Neutrophil (primary cell): Measurements from ENCODE around the gene ARL4A.

Experiments
- H3K27ac ChIP-seq: fragments of 200-600 bp; sonication (generic); 2 replicates; pipeline ENCODE4 v1.5.1; 2016; ENCODE audit warnings: mild to moderate bottlenecking, moderate library complexity
- H3K27me3 ChIP-seq: fragments of 200-600 bp; sonication (generic); 2 replicates; pipeline ENCODE4 v1.6.0; 2016; ENCODE audit warnings: mild to moderate bottlenecking
- H3K36me3 ChIP-seq: fragments of 200-600 bp; sonication (generic); 2 replicates; pipeline ENCODE4 v1.5.1; 2017
- H3K4me1 ChIP-seq, 2 experiments: fragments of 200-600 bp in 1 of 2; sonication (generic) in 1 of 2; 1 replicate in 1 of 2; 2 replicates in 1 of 2; pipeline versions ENCODE4 v1.5.1 to v1.6.1; 2013 to 2016; ENCODE audit warnings: low read depth in 1 of 2, low read length in 1 of 2, mild to moderate bottlenecking in 1 of 2, moderate library complexity in 1 of 2; ENCODE audit not compliant: control insufficient read depth in 1 of 2, insufficient read depth in 1 of 2
- H3K4me3 ChIP-seq, 2 experiments: fragments of 200-600 bp in 1 of 2; sonication (generic) in 1 of 2; 1 replicate in 1 of 2; 2 replicates in 1 of 2; pipeline ENCODE4 v1.5.1; 2013 to 2016; ENCODE audit warnings: low read depth in 1 of 2, low read length in 1 of 2, mild to moderate bottlenecking in 1 of 2, moderate library complexity in 1 of 2
- H3K9me3 ChIP-seq: fragments of 200-600 bp; sonication (generic); 2 replicates; pipeline ENCODE4 v1.5.1; 2016
- TF ChIP-seq, protein P1 (sequence below): fragments of 200-600 bp; sonication (generic); IDR thresholded peaks from 2 replicates; pipeline ENCODE4 v1.5.1; 2016; ENCODE audit warnings: antibody characterized with exemption

The ARL4A gene

DNA sequence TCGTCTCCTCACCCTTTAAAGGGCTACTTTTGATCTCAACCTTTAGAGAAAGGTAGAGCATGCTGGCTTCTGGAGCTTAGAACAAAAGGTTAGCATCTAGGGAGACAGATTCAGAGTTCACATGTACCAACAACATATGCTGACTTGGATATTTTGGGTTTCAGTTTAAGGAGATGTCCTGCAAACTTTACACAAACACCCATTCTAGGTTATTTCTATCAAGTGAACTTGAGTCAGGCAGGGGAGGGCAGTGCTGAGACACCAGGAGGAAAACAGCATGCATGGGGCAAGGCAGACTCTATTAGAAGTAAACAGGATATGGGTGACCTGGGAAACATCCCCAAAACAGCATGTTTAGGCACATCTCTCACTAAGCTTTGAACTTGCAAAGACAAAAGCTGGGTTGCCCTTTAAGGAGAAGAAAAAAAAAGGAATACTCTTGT is 43.8 kb downstream of the ARL4A start:
- Histone ChIP-seq H3K4me1 (peaks cover 0 to 6% of the 10 kb centered on the region in 2 experiments), H3K27me3 (no peaks in the 10 kb centered on the region), H3K27ac (no peak overlapping the region), H3K9me3 (no peaks in the 10 kb centered on the region), H3K36me3 (no peaks in the 10 kb centered on the region), H3K4me3 (no peak overlapping the region)
- TF ChIP-seq, protein P1, sequence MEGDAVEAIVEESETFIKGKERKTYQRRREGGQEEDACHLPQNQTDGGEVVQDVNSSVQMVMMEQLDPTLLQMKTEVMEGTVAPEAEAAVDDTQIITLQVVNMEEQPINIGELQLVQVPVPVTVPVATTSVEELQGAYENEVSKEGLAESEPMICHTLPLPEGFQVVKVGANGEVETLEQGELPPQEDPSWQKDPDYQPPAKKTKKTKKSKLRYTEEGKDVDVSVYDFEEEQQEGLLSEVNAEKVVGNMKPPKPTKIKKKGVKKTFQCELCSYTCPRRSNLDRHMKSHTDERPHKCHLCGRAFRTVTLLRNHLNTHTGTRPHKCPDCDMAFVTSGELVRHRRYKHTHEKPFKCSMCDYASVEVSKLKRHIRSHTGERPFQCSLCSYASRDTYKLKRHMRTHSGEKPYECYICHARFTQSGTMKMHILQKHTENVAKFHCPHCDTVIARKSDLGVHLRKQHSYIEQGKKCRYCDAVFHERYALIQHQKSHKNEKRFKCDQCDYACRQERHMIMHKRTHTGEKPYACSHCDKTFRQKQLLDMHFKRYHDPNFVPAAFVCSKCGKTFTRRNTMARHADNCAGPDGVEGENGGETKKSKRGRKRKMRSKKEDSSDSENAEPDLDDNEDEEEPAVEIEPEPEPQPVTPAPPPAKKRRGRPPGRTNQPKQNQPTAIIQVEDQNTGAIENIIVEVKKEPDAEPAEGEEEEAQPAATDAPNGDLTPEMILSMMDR = no peak

DNA sequence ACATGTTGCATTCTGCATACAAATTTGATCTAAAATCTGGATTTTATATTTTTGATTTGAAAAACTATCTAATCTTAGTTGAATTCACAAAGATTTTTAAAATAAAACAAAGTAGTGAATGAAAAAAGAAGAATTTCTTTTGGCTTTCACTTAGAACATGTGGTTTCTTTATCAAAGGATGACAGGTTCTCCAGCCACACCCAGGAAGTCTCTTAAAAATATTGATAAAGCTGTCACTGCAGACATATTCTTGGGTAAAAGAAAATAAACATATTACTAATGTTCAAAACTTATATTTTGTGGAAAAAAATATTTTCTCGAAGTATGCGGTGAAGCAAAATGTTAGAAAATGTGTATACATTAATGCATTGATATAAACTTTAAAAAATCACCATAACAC is 44.3 kb downstream of the ARL4A start:
- Histone ChIP-seq H3K9me3 (no peaks in the 10 kb centered on the region), H3K4me3 (no peak overlapping the region), H3K27ac (no peak overlapping the region), H3K27me3 (no peaks in the 10 kb centered on the region), H3K4me1 (peaks cover 0 to 6% of the 10 kb centered on the region in 2 experiments), H3K36me3 (no peaks in the 10 kb centered on the region)
- TF ChIP-seq, protein P1 = no peak

DNA sequence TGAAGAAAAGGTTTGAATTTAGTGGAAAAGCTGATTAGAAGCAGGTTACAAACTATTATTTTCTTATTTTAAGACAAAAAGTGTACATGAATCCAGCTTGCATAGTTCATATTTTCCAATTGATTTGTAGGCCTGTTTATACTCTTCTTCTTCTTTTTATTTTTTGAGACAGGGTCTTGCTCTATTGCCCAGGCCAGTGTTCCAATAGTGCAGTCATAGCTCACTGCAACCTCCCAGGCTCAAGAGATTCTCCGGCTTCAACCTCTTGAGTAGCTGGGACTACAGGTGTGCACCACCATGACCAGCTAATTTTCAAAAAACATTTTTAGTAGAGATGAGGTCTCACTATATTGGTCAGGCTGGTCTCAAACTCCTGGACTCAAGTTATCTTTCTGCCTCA is 45.0 kb downstream of the ARL4A start:
- Histone ChIP-seq H3K27ac (no peak overlapping the region), H3K9me3 (no peaks in the 10 kb centered on the region), H3K4me3 (no peak overlapping the region), H3K36me3 (no peaks in the 10 kb centered on the region), H3K27me3 (no peaks in the 10 kb centered on the region), H3K4me1 (peaks cover 0 to 6% of the 10 kb centered on the region in 2 experiments)
- TF ChIP-seq, protein P1 = no peak

DNA sequence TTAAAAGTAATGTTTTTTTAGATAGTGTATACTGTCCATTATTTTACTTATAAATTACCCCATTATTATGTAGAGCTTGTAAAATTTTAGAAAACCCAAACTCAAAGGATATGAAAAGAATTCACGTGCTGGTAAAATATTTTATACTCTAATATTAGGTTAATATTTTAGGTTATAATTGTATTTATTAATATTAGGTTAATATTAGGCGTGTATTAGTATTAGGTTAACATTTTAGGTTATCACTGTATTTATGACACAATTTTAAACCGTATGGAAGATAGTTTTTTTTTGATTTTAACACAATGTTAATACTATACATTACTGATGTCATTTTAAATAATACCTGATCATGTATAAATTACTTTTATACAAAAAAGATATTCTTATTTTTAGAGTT is 48.5 kb downstream of the ARL4A start:
- TF ChIP-seq, protein P1 = no peak
- Histone ChIP-seq H3K4me1 (peaks cover 0 to 3% of the 10 kb centered on the region in 2 experiments), H3K4me3 (no peak overlapping the region)

DNA sequence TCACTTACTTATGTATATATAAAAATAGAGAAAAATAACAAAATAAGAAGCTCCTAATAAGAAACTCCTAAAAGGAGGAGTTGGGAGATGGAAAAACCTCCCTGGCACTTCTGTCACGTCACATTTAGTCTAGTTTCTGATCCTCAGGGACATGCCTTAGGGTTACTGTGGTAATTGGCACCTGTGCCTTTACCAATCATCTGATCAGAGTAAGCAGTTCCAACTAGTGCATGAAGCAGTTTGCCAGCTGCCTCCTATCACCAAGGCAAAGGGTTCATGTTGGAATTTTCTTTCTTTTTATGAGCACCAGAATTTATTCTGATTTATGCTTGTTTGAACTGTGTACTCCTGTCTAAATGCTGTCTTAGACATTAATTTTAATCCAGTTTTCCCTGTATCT is 49.9 kb downstream of the ARL4A start:
- Histone ChIP-seq H3K27ac (no peak overlapping the region), H3K27me3 (no peaks in the 10 kb centered on the region), H3K36me3 (no peaks in the 10 kb centered on the region), H3K4me1 (no peaks in the 10 kb centered on the region), H3K4me3 (no peak overlapping the region), H3K9me3 (no peaks in the 10 kb centered on the region)
- TF ChIP-seq, protein P1 = no peak

More for the DNA sequence above, 48.5 kb downstream of the ARL4A start:
- Histone ChIP-seq H3K36me3 (no peaks in the 10 kb centered on the region), H3K27me3 (no peaks in the 10 kb centered on the region), H3K9me3 (no peaks in the 10 kb centered on the region), H3K27ac (no peak overlapping the region)

DNA sequence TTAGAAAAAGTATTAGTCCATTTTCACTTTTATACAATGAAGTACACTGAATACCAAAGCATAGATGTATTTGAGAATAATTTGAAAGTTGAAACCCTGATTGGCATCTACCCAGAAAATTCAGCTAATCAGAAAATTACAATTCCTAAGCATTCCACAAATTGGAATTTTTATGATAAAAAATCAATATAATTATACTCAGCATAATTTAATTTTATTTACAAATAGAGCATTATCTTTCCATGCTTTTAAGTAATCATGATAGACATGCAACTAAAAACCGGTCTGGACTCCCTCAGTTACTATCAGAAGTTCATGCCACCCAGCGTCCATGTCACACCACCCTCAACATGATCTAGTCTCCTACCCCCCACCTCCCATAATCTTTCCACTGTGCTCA is 50.4 kb downstream of the ARL4A start:
- no peaks in the 10 kb centered on the region for H3K27me3 ChIP-seq
- no peaks in the 10 kb centered on the region for H3K4me1 ChIP-seq
- H3K27ac ChIP-seq = no peak overlapping the region
- TF ChIP-seq, protein P1 = no peak
- H3K36me3 ChIP-seq = no peaks in the 10 kb centered on the region
- H3K9me3 ChIP-seq = no peaks in the 10 kb centered on the region
- no peak overlapping the region for H3K4me3 ChIP-seq
